Measurements from ENCODE around the gene NACA2. TPM values are rescaled to one million over a fixed set of nuclear protein-coding genes. Genes with fewer than 3 reads are reported as not detected.

NACA2 gene
- total and polyA plus RNA-seq, 2 of the 8 experiments (the other 6 are each of a cell fraction or from before 2014, with no cell fraction given): not detected

DNA sequence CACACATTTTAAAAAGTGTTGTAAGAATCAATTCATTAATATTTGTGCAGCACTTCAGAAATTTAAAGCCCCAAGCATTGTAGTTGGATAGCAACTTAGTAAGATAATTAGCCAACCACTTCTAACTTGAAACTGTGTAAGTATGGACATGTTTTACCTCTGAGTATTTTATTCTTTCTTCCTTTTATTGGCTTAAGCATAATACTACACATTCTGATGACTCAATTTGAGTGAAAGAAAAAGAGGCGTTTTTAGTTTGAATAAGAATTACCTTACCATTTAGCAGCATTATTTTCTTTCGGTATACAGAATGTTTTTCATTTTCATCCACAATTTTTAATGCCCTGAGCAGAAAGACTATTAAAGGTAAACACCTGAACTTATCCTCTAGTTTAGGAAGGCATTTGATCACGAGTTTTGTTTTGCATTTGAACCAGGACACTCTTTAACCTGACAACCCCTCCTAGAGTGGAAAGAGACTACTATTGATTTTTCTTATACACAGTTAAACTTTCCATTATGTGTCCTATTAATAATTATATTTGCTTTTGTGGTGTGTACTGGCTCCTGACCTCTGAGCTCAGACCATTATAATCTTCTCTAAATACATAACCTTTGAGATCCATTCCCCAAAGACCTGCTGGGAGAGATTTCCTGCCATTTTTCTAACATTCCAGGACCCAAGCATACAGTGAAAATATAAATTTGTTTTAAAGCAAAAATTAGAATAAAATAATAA is 9.2 kb downstream of the NACA2 start:
- no peak overlapping the region for H3K56ac ChIP-seq (replicated peaks; ENCODE audit: insufficient read length, low read depth, low read length)
- ChIA-PET POLR2A (ENCODE audit: partially characterized antibody) (no interaction called here), CTCF (ENCODE audit: partially characterized antibody) (no interaction called here)
- no peaks in the 10 kb centered on the region for H3K9me3 ChIP-seq (ENCODE audit: insufficient read depth in 2 of 2, low read depth in 1 of 2, low read length in 1 of 2)
- no peak overlapping the region for H4K91ac ChIP-seq (replicated peaks; ENCODE audit: insufficient read length, low read length)
- no peak overlapping the region for H3K18ac ChIP-seq (ENCODE audit: extremely low read depth, low read length)
- H4K20me1 ChIP-seq (replicated peaks in 1 of 2; ENCODE audit: control insufficient read depth in 1 of 2, insufficient read depth in 2 of 2, low read length in 2 of 2): no peaks in the 10 kb centered on the region
- no peak overlapping the region for H4K5ac ChIP-seq (ENCODE audit: insufficient read length, low read depth, low read length)
- H3K4me2 ChIP-seq (ENCODE audit: insufficient read depth in 1 of 2, low read depth in 2 of 2, low read length in 2 of 2): no peak overlapping the region
- no peak overlapping the region for H3K4ac ChIP-seq (replicated peaks; ENCODE audit: insufficient read length, low read depth, low read length)
- H3K23me2 ChIP-seq (ENCODE audit: low read depth, low read length): no peaks in the 10 kb centered on the region
- no peak for FAIRE-seq
- H3K4me3 ChIP-seq (ENCODE audit: extremely low read depth in 1 of 4, insufficient read depth in 2 of 4, low read depth in 3 of 4, low read length in 4 of 4): no peak overlapping the region
- TF ChIP-seq CTBP2 (IDR thresholded peaks at IDR 0.05; ENCODE audit: borderline replicate concordance, insufficient read depth, insufficient read length, low read length) (no peak), EZH2 (IDR thresholded peaks at IDR 0.05; ENCODE audit: low read depth, low read length, severe bottlenecking) (no peak), BCL11A (IDR thresholded peaks at IDR 0.05; ENCODE audit: low read depth in 2 of 2, low read length in 2 of 2) (no peak), TEAD4 (IDR thresholded peaks at IDR 0.05; ENCODE audit: low read depth, low read length) (no peak), GTF2F1 (IDR thresholded peaks at IDR 0.05; ENCODE audit: borderline replicate concordance, low read depth, low read length) (no peak), RBBP5 (IDR thresholded peaks at IDR 0.05; ENCODE audit: borderline replicate concordance, low read depth, low read length) (no peak), KDM4A (IDR thresholded peaks at IDR 0.05; ENCODE audit: low read depth, low read length, severe bottlenecking) (no peak)
- TF ChIP-seq, protein P1, sequence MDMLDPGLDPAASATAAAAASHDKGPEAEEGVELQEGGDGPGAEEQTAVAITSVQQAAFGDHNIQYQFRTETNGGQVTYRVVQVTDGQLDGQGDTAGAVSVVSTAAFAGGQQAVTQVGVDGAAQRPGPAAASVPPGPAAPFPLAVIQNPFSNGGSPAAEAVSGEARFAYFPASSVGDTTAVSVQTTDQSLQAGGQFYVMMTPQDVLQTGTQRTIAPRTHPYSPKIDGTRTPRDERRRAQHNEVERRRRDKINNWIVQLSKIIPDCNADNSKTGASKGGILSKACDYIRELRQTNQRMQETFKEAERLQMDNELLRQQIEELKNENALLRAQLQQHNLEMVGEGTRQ (IDR thresholded peaks at IDR 0.05; ENCODE audit: low read length): no peak
- 82% methylated on average over 3 of the region's 3 CpGs; no CpG with 5 or more reads in 1 of the 2 experiments for WGBS, 2 experiments (ENCODE audit: extremely low coverage in 1 of 2, insufficient coverage in 1 of 2, insufficient read length in 1 of 2, insufficient replicate concordance in 2 of 2, low coverage in 1 of 2, low lambda C conversion rate in 2 of 2, missing lambda C conversion rate in 1 of 2)
- no peak overlapping the region for H3K14ac ChIP-seq (ENCODE audit: insufficient read length)
- no peak overlapping the region for H3K9ac ChIP-seq (replicated peaks in 1 of 4; ENCODE audit: extremely low read depth in 1 of 4, low read depth in 3 of 4, low read length in 3 of 4)
- H2BK120ac ChIP-seq (replicated peaks; ENCODE audit: low read depth, low read length): no peak overlapping the region
- DNase-seq (ENCODE audit: low read depth in 1 of 2, low spot score in 2 of 2): no peak
- H3K79me1 ChIP-seq (ENCODE audit: low read depth, low read length): no peaks in the 10 kb centered on the region
- no peak overlapping the region for H2BK15ac ChIP-seq (ENCODE audit: low read length)
- no peaks in the 10 kb centered on the region for H3K79me2 ChIP-seq (ENCODE audit: control insufficient read depth in 1 of 2, insufficient read depth in 2 of 2, low read length in 2 of 2)
- no peak overlapping the region for H3K23ac ChIP-seq (ENCODE audit: insufficient read length)
- no peak overlapping the region for H2BK12ac ChIP-seq (ENCODE audit: low read depth, low read length)
- H3K36me3 ChIP-seq (ENCODE audit: control insufficient read depth in 2 of 4, insufficient read depth in 4 of 4, low read length in 3 of 4): no peaks in the 10 kb centered on the region
- no peaks in the 10 kb centered on the region for H3K4me1 ChIP-seq (replicated peaks in 1 of 4; ENCODE audit: control insufficient read depth in 3 of 4, insufficient read depth in 4 of 4, low read length in 3 of 4)
- no peak overlapping the region for H2AK5ac ChIP-seq (ENCODE audit: low read depth, low read length)
- no peaks in the 10 kb centered on the region for H3K27me3 ChIP-seq (replicated peaks in 1 of 4; ENCODE audit: control insufficient read depth in 3 of 4, extremely low read depth in 1 of 4, insufficient read depth in 3 of 4, low read length in 3 of 4)
- no peak overlapping the region for H3K27ac ChIP-seq (ENCODE audit: low read depth, low read length)
- no peak overlapping the region for H2BK20ac ChIP-seq (ENCODE audit: low read length)
- H2BK5ac ChIP-seq (ENCODE audit: low read depth, low read length): no peak overlapping the region
- H2AFZ ChIP-seq (ENCODE audit: low read length): no peak overlapping the region
- no peak overlapping the region for H4K8ac ChIP-seq (ENCODE audit: extremely low read depth, insufficient read depth, low read length)
